ENCODE results near the gene PTPRT.

- TF ChIP-seq, protein P1, sequence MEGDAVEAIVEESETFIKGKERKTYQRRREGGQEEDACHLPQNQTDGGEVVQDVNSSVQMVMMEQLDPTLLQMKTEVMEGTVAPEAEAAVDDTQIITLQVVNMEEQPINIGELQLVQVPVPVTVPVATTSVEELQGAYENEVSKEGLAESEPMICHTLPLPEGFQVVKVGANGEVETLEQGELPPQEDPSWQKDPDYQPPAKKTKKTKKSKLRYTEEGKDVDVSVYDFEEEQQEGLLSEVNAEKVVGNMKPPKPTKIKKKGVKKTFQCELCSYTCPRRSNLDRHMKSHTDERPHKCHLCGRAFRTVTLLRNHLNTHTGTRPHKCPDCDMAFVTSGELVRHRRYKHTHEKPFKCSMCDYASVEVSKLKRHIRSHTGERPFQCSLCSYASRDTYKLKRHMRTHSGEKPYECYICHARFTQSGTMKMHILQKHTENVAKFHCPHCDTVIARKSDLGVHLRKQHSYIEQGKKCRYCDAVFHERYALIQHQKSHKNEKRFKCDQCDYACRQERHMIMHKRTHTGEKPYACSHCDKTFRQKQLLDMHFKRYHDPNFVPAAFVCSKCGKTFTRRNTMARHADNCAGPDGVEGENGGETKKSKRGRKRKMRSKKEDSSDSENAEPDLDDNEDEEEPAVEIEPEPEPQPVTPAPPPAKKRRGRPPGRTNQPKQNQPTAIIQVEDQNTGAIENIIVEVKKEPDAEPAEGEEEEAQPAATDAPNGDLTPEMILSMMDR (IDR thresholded peaks at IDR 0.05), result no peak
- TF ChIP-seq POLR2A (IDR thresholded peaks at IDR 0.05) (no peak), EP300 (IDR thresholded peaks at IDR 0.05) (no peak)
Measured at GRCh38 chr20:42150230-42150629, 1039.5 kb downstream of the PTPRT start.

Data from ovary (tissue), 3 donors.